Dendritic cell treated with granulocyte-macrophage colony-stimulating factor and Interleukin-4, amounts not matched to agents 40 ng/mL and 50 ng/mL, for 4 days (primary cell): Measurements from ENCODE around the gene TMEM175.
A peak's percentile ranks its signal among the peaks of the same experiment; 100 is the strongest.
"Not testable (repeated sequence)": the region's sequence is repeated elsewhere in the genome, so short reads cannot be mapped to it uniquely, and the experiment has no call there.

Experiments
- H3K27ac Mint-ChIP-seq: one replicate; pipeline ENCODE4 v1.8.0; 2022; ENCODE audit warnings: mild to moderate bottlenecking, mixed read lengths
- H3K27me3 Mint-ChIP-seq: one replicate; pipeline ENCODE4 v1.8.0; 2022; ENCODE audit warnings: mild to moderate bottlenecking, mixed read lengths
- H3K36me3 Mint-ChIP-seq: one replicate; pipeline ENCODE4 v1.8.0; 2022; ENCODE audit warnings: low read depth, mixed read lengths
- H3K4me1 Mint-ChIP-seq: one replicate; pipeline ENCODE4 v1.8.0; 2022; ENCODE audit warnings: low read depth, mixed read lengths
- H3K4me3 Mint-ChIP-seq: one replicate; pipeline ENCODE4 v1.8.0; 2022; ENCODE audit warnings: mild to moderate bottlenecking, moderate library complexity, mixed read lengths
- H3K9me3 Mint-ChIP-seq: one replicate; pipeline ENCODE4 v1.8.0; 2022; ENCODE audit warnings: mixed read lengths
- intact Hi-C: fragments of 100-400 bp; cut with micrococcal nuclease; formaldehyde crosslinking; loops from one replicate; pipeline ENCODE4 v1.15.0; 2022

Gene TMEM175

GRCh38 chr4:915041-915474 lies 17.2 kb upstream of the TMEM175 start:
- peak overlapping the region; percentile 73 for H3K27ac Mint-ChIP-seq
- H3K27me3 Mint-ChIP-seq, result no peaks in the 10 kb centered on the region
- H3K9me3 Mint-ChIP-seq, result no peaks in the 10 kb centered on the region
- H3K4me3 Mint-ChIP-seq, result peak overlapping the region; percentile 71
- intact Hi-C loops, result no loop called here
- H3K36me3 Mint-ChIP-seq, result peaks cover 39% of the 10 kb centered on the region
- H3K4me1 Mint-ChIP-seq, result peaks cover 56% of the 10 kb centered on the region

DNA sequence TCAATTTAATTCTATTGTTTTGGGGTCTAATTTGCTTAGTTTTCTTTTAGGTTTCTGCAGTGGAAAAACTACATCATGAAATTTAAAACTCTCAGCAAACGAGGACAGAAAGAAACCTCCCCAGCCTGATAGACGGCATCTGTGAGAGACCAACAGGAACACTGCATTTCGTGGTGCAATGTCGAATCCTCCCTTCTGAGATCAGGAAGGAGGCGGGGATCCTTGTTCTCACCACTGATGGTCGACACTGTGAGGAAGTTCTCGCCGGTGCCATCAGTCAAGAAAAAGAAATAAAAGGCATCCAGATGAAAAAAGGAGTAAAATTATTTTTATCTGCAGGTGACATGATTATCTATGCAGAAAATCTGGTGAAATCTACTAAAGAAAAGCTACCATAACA lies 16.7 kb upstream of the TMEM175 start:
- intact Hi-C loops, result no loop called here
- Mint-ChIP-seq H3K4me3 (peak overlapping the region; percentile 71), H3K27me3 (no peaks in the 10 kb centered on the region), H3K4me1 (peaks cover 61% of the 10 kb centered on the region), H3K36me3 (peaks cover 37% of the 10 kb centered on the region), H3K9me3 (no peaks in the 10 kb centered on the region), H3K27ac (peak overlapping the region; percentile 73)

GRCh38 chr4:917466-917865 lies 14.8 kb upstream of the TMEM175 start:
- no peaks in the 10 kb centered on the region for H3K27me3 Mint-ChIP-seq
- no peaks in the 10 kb centered on the region for H3K9me3 Mint-ChIP-seq
- H3K4me1 Mint-ChIP-seq, result peaks cover 69% of the 10 kb centered on the region
- peaks cover 34% of the 10 kb centered on the region for H3K36me3 Mint-ChIP-seq
- intact Hi-C loops, result no loop called here
- H3K4me3 Mint-ChIP-seq, result no peak overlapping the region
- H3K27ac Mint-ChIP-seq, result no peak overlapping the region

- Mint-ChIP-seq H3K36me3 (peaks cover 34% of the 10 kb centered on the region), H3K4me1 (peaks cover 74% of the 10 kb centered on the region), H3K27ac (peak overlapping the region; percentile 27), H3K27me3 (no peaks in the 10 kb centered on the region), H3K9me3 (no peaks in the 10 kb centered on the region), H3K4me3 (no peak overlapping the region)
- intact Hi-C loops, result no loop called here
Measured at GRCh38 chr4:917992-918391, 14.3 kb upstream of the TMEM175 start.

GRCh38 chr4:918591-918990 lies 13.7 kb upstream of the TMEM175 start:
- H3K4me1 Mint-ChIP-seq, result peaks cover 80% of the 10 kb centered on the region
- intact Hi-C loops, H3K9me3 Mint-ChIP-seq, H3K27me3 Mint-ChIP-seq, H3K4me3 Mint-ChIP-seq: not testable (repeated sequence)
- H3K27ac Mint-ChIP-seq, result peak overlapping the region; percentile 27
- peaks cover 29% of the 10 kb centered on the region for H3K36me3 Mint-ChIP-seq

DNA sequence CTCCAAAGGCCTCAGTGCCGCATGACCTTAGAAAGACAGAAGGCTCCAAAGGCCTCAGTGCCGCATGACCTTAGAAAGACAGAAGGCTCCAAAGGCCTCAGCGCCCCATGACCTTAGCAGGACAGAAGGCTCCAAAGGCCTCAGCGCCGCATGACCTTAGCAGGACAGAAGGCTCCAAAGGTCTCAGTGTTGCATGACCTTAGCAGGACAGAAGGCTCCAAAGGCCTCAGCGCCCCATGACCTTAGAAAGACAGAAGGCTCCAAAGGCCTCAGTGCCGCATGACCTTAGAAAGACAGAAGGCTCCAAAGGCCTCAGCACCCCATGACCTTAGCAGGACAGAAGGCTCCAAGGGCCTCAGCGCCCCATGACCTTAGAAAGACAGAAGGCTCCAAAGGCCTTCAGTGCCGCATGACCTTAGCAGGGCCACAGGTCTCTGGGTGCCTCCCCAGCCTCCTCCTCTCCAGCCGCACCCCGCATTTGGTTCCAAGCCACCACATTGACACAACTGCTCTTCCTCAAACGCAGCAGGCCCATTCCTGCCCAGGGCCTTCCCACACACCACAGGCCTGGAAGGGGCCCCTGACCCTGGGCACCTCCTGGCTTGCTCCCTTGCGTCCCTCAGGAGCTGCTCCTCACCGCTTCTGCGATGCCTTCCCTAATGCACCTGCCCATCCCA lies 13.1 kb upstream of the TMEM175 start:
- H3K27ac Mint-ChIP-seq, result peak overlapping the region; percentile 27
- H3K36me3 Mint-ChIP-seq, result peaks cover 29% of the 10 kb centered on the region
- intact Hi-C loops, H3K9me3 Mint-ChIP-seq, H3K27me3 Mint-ChIP-seq, H3K4me3 Mint-ChIP-seq: not testable (repeated sequence)
- H3K4me1 Mint-ChIP-seq, result peaks cover 86% of the 10 kb centered on the region

- no peaks in the 10 kb centered on the region for H3K27me3 Mint-ChIP-seq
- H3K4me3 Mint-ChIP-seq, result no peak overlapping the region
- peaks cover 82% of the 10 kb centered on the region for H3K4me1 Mint-ChIP-seq
- intact Hi-C loops, result no loop called here
- H3K9me3 Mint-ChIP-seq, result no peaks in the 10 kb centered on the region
- H3K36me3 Mint-ChIP-seq, result peaks cover 51% of the 10 kb centered on the region
- H3K27ac Mint-ChIP-seq, result no peak overlapping the region
Measured at GRCh38 chr4:921830-922331, 10.4 kb upstream of the TMEM175 start.

DNA sequence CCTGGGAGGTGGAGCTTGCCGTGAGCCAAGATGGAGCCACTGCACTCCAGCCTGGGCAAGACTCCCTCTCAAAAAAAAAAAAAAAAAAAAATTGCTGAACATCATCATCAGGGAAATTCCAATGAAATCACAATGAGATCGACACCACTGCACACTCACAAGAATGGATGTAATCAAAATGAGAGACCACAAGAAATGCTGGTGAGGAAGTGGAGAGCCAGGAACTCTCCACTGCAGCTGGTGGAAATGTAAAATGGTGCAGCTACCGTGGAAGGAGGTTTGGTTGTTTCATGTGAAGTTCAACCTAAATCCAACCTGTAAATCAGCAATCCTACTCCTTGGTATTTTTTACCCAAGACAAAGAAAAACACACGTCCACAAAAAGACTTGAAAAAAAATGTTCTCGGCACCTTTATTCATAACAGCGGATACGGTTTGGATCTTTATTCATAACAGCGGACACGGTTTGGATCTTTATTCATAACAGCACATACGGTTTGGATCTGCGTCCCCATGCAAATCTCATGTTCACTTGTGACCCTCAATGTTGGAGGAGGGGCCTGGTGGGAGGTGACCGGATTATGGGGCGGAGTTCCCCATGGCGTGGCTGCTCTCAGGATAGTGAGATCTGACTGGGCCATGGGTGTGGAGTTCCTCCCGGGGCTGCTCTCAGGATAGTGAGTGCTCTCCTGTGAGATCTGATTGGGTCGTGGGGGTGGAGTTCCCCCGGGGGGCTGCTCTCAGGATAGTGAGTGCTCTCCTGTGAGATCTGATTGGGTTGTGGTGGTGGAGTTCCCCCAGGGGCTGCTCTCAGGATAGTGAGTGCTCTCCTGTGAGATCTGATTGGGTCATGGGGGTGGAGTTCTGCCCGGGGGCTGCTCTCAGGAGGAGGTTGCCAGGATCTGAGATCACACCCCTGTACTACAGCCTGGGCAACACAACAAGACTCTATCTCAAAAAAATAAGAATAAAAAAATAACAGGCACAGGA lies 7.9 kb upstream of the TMEM175 start:
- no peaks in the 10 kb centered on the region for H3K27me3 Mint-ChIP-seq
- H3K27ac Mint-ChIP-seq, result peak overlapping the region; percentile 76
- H3K4me1 Mint-ChIP-seq, result peaks cover 77% of the 10 kb centered on the region
- intact Hi-C loops, result no loop called here
- peaks cover 62% of the 10 kb centered on the region for H3K36me3 Mint-ChIP-seq
- no peak overlapping the region for H3K4me3 Mint-ChIP-seq
- no peaks in the 10 kb centered on the region for H3K9me3 Mint-ChIP-seq

DNA sequence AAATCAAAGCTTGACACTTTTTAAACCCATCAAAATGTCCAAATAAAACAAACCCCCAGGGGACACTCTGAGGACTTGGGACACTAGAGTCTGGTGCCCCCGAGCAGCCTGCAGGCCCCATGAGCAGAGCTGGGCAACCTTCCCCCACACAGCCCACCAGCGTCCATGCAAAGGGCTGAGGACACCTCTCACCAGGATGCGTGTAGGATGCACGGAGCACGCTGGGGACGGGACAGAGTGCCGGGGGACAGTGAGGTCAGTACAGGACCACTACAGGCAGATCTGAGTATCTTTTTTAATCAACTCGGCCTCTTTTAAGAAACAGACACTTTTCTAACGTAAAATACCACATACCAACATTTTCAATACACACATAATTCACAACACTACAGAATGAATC lies 7.1 kb upstream of the TMEM175 start:
- peak overlapping the region; percentile 76 for H3K27ac Mint-ChIP-seq
- no peaks in the 10 kb centered on the region for H3K9me3 Mint-ChIP-seq
- no peaks in the 10 kb centered on the region for H3K27me3 Mint-ChIP-seq
- H3K4me1 Mint-ChIP-seq, result peaks cover 72% of the 10 kb centered on the region
- H3K36me3 Mint-ChIP-seq, result peaks cover 59% of the 10 kb centered on the region
- no peak overlapping the region for H3K4me3 Mint-ChIP-seq
- intact Hi-C loops, result no loop called here

- Mint-ChIP-seq H3K36me3 (peaks cover 56% of the 10 kb centered on the region), H3K27me3 (no peaks in the 10 kb centered on the region), H3K4me3 (no peak overlapping the region), H3K27ac (peak overlapping the region; percentile 76), H3K4me1 (peaks cover 76% of the 10 kb centered on the region), H3K9me3 (no peaks in the 10 kb centered on the region)
- intact Hi-C loops, result no loop called here
Measured at GRCh38 chr4:925771-926500, 6.3 kb upstream of the TMEM175 start.

DNA sequence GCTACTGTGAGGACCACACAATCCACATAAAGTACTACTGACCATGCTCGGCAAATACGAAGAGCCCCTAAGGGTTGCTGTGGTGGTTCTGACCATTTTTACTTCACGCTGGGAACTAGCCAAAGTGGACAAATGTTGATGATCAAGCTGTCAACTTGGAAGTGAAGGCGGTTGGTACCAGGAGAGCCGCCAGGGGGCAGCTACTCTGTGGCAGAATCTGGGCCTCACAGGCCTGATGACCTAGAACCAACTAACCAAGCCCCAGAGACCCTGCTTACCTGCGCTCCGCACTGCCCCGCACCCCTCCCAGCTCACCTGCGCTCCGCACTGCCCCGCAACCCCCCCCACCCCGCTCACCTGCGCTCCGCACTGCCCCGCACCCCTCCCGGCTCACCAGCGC lies 5.7 kb upstream of the TMEM175 start:
- no peak overlapping the region for H3K4me3 Mint-ChIP-seq
- no peaks in the 10 kb centered on the region for H3K27me3 Mint-ChIP-seq
- H3K4me1 Mint-ChIP-seq, result peaks cover 76% of the 10 kb centered on the region
- H3K9me3 Mint-ChIP-seq, result no peaks in the 10 kb centered on the region
- intact Hi-C loops, result no loop called here
- H3K36me3 Mint-ChIP-seq, result peaks cover 55% of the 10 kb centered on the region
- peak overlapping the region; percentile 26 for H3K27ac Mint-ChIP-seq

GRCh38 chr4:927566-927965 lies 4.7 kb upstream of the TMEM175 start:
- peak overlapping the region; percentile 30 for H3K27ac Mint-ChIP-seq

GRCh38 chr4:929096-929765 lies 3.0 kb upstream of the TMEM175 start:
- Mint-ChIP-seq H3K36me3 (peaks cover 53% of the 10 kb centered on the region), H3K27ac (no peak overlapping the region), H3K4me1 (peaks cover 71% of the 10 kb centered on the region), H3K4me3 (peak overlapping the region; percentile 26), H3K27me3 (no peaks in the 10 kb centered on the region), H3K9me3 (no peaks in the 10 kb centered on the region)
- intact Hi-C loops, result no loop called here

More at GRCh38 chr4:927566-927965, 4.7 kb upstream of the TMEM175 start:
- Mint-ChIP-seq H3K36me3 (peaks cover 56% of the 10 kb centered on the region), H3K4me1 (peaks cover 77% of the 10 kb centered on the region)
- H3K9me3 Mint-ChIP-seq, H3K27me3 Mint-ChIP-seq, H3K4me3 Mint-ChIP-seq, intact Hi-C loops: not testable (repeated sequence)
